Colonic mucosa (tissue), 4 donors: ENCODE measurements around the gene ATF7IP2. TPM values are rescaled to one million over a fixed set of nuclear protein-coding genes. Genes with fewer than 3 reads are reported as not detected.

ENCODE experiments used
- DNase-seq: peaks from one replicate; pipeline ENCODE4 v3.0.0-alpha.2; 2020
- H3K27ac ChIP-seq: fragments of 200-600 bp; one replicate; pipeline ENCODE4 v1.8.0; 2021
- H3K27me3 ChIP-seq: fragments of 200-600 bp; one replicate; pipeline ENCODE4 v1.8.0; 2021
- H3K36me3 ChIP-seq: fragments of 200-600 bp; one replicate; pipeline ENCODE4 v1.8.0; 2021
- H3K4me1 ChIP-seq: fragments of 200-600 bp; one replicate; pipeline ENCODE4 v1.8.0; 2021; ENCODE audit warnings: mild to moderate bottlenecking
- H3K4me3 ChIP-seq: fragments of 200-600 bp; one replicate; pipeline ENCODE4 v1.8.0; 2021
- H3K9ac ChIP-seq, 2 donors: one replicate each; pipeline ENCODE4 v1.7.0; 2013; ENCODE audit warnings: control low read depth in 2 of 2, low read depth in 2 of 2, low read length in 2 of 2
- H3K9me3 ChIP-seq: fragments of 200-600 bp; one replicate; pipeline ENCODE4 v1.8.0; 2021
- intact Hi-C: fragments of 100-400 bp; cut with DNase I; formaldehyde crosslinking; loops from one replicate; pipeline ENCODE4 v1.14.1; 2022
- total RNA-seq, 2 donors: library from RNA; stranded (reverse); fragmentation: NEBNext Ultra II Directional in 1 of 2; extraction: Animal tissue kit (Norgen Biotek cat#: 25700) in 1 of 2; gene quantifications; one replicate each; pipeline ENCODE4 v1.2.1, GENCODE V29; 2021
- TF ChIP-seq, protein P1 (sequence below): fragments of 200-600 bp; IDR thresholded peaks from one replicate; pipeline ENCODE4 v1.8.0; 2022; ENCODE audit warnings: antibody characterized with exemption, mild to moderate bottlenecking
- donor health status: healthy.
- donor health status: DM: no; HTN: no; CAD: no.
- donor health status: DM: no; HTN: no; CAD: no.

Gene ATF7IP2
- total RNA-seq, 2 donors from 2014 or later = 5.8 to 14.5 TPM

DNA sequence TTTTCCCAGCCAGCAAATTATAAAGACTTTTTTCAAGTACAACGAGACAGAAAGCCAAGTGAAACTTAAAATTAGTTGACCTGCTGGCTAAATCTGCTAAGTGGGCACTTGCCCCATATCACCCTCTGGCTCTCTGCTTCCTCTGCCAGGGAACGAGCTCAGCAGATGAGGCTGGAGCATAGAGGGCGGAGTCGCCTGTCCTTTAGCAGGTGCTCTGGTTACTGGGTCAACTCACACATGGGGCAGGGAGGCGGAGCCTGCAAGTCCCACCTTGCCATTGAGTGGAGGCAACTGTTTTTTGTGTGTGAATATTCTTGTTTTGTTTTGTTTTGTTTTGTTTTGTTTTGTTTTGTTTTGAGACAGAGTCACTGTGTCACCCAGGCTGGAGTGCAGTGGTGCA lies 132.0 kb downstream of the ATF7IP2 start:
- Histone ChIP-seq H3K36me3 (no peaks in the 10 kb centered on the region), H3K27me3 (no peaks in the 10 kb centered on the region), H3K4me1 (no peaks in the 10 kb centered on the region), H3K9me3 (no peaks in the 10 kb centered on the region), H3K27ac (no peak overlapping the region), H3K4me3 (no peak overlapping the region), H3K9ac (no peak overlapping the region)
- TF ChIP-seq, protein P1, sequence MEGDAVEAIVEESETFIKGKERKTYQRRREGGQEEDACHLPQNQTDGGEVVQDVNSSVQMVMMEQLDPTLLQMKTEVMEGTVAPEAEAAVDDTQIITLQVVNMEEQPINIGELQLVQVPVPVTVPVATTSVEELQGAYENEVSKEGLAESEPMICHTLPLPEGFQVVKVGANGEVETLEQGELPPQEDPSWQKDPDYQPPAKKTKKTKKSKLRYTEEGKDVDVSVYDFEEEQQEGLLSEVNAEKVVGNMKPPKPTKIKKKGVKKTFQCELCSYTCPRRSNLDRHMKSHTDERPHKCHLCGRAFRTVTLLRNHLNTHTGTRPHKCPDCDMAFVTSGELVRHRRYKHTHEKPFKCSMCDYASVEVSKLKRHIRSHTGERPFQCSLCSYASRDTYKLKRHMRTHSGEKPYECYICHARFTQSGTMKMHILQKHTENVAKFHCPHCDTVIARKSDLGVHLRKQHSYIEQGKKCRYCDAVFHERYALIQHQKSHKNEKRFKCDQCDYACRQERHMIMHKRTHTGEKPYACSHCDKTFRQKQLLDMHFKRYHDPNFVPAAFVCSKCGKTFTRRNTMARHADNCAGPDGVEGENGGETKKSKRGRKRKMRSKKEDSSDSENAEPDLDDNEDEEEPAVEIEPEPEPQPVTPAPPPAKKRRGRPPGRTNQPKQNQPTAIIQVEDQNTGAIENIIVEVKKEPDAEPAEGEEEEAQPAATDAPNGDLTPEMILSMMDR = no peak
- DNase-seq = no peak
- intact Hi-C loops = loop anchor here (10.0 kb wide), 1 partner anchor 203 kb away; no protein-coding TSS in a partner anchor

DNA sequence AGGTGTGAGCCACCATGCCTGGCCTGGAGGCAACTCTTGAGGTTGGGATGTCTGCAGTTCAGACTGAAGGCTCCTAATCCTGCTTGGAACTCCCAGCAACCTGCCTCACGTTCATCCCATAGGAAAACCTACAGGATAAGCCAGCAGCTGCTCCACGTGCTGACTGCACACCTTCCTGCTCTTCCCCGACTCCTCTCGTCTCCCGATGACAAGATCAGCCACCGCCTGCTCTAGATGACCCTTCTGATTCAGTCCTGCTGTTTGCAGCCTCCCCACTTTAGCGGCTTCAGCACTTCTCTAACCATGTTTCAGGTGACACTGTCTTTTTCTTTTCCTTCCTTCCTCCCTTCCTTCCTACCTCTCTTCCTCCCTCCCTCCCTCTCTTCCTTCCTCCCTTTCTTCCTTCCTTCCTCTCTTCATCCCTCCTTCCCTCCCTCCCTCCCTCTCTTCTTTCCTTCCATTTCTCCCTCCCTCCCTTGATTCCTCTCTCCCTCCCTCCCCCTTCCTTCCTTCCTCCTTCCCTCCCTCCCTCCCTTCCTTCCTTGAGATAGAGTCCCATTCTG lies 132.7 kb downstream of the ATF7IP2 start:
- Histone ChIP-seq H3K9ac (no peak overlapping the region), H3K9me3 (no peaks in the 10 kb centered on the region), H3K4me3 (no peak overlapping the region), H3K4me1 (no peaks in the 10 kb centered on the region), H3K27ac (no peak overlapping the region), H3K27me3 (no peaks in the 10 kb centered on the region), H3K36me3 (no peaks in the 10 kb centered on the region)
- intact Hi-C loops = loop anchor here (10.0 kb wide), 1 partner anchor 204 kb away; no protein-coding TSS in a partner anchor
- TF ChIP-seq, protein P1 = no peak
- DNase-seq = no peak

DNA sequence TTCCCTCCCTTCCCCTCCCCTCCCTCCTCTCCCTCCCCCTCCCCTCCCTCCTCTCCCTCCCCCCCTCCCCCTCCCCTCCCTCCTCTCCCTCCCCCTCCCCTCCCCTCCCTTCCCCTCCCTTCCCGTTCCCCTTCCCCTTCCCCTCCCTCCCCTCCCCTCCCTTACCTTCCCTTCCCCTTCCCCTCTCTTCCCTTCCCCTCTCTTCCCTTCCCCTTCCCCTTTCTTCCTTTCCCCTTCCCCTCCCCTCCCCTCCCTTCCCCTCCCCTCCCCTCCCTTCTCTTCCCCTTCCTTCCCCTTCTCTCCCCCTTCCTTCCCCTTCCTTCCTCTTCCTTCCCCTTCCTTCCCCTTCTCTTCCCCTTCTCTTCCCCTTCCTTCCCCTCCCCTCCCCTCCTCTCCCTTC lies 133.4 kb downstream of the ATF7IP2 start:
- TF ChIP-seq, protein P1 = no peak
- H3K36me3 ChIP-seq = no peaks in the 10 kb centered on the region
- H3K27me3 ChIP-seq = no peaks in the 10 kb centered on the region
- H3K4me1 ChIP-seq = no peaks in the 10 kb centered on the region
- intact Hi-C loops = loop anchor here (10.0 kb wide), 1 partner anchor 204 kb away; no protein-coding TSS in a partner anchor
- DNase-seq = no peak
- no peak overlapping the region for H3K27ac ChIP-seq
- H3K4me3 ChIP-seq = no peak overlapping the region
- H3K9me3 ChIP-seq = no peaks in the 10 kb centered on the region
- no peak overlapping the region for H3K9ac ChIP-seq

DNA sequence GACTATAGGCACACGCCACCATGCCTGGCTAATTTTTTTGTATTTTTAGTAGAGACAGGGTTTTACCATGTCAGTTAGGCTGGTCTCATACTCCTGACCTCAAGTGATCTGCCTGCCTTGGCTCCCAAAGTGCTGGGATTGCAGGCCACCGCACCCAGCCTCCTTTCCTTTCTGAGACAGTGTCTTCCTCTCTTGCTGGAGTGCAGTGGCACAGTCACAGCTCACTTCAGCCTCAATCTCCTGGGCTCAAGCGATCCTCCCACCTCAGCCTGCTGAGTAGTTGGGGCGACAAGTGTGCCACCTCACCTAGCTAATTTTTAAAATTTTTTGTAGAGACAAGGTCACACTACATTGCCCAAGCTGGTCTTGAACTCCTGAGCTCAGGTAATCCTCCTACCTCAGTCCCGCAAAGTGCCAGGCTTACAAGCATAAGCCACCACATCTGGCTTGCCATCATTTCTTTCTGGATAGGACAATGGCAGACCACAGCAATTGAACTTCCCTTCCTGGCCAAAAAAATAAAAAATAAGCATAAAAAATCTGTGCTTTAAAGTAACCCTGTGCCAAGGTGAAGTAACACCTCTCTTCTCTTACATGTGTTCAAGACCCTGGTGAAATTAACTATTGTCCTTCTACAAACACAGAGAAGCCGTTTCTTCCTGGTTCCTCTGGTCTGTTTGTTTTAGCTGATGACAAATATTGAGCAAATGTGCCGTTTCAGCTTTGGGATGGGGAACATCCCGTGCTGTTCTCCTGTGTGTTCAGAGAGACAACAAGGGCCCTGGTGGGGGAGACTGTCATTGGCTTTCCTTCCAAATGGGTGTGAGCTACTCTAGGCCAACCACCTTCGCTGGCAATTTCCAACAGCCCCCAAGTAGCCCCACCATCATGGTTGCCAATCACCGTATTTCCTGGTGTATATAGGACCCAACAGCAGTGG lies 134.3 kb downstream of the ATF7IP2 start:
- Histone ChIP-seq H3K9ac (no peak overlapping the region), H3K27ac (no peak overlapping the region), H3K4me1 (no peaks in the 10 kb centered on the region), H3K4me3 (no peak overlapping the region), H3K9me3 (no peaks in the 10 kb centered on the region), H3K27me3 (no peaks in the 10 kb centered on the region), H3K36me3 (no peaks in the 10 kb centered on the region)
- no peak for DNase-seq
- intact Hi-C loops = loop anchor here (10.0 kb wide), 2 partner anchors 55 to 205 kb away; no protein-coding TSS in a partner anchor
- TF ChIP-seq, protein P1 = no peak

DNA sequence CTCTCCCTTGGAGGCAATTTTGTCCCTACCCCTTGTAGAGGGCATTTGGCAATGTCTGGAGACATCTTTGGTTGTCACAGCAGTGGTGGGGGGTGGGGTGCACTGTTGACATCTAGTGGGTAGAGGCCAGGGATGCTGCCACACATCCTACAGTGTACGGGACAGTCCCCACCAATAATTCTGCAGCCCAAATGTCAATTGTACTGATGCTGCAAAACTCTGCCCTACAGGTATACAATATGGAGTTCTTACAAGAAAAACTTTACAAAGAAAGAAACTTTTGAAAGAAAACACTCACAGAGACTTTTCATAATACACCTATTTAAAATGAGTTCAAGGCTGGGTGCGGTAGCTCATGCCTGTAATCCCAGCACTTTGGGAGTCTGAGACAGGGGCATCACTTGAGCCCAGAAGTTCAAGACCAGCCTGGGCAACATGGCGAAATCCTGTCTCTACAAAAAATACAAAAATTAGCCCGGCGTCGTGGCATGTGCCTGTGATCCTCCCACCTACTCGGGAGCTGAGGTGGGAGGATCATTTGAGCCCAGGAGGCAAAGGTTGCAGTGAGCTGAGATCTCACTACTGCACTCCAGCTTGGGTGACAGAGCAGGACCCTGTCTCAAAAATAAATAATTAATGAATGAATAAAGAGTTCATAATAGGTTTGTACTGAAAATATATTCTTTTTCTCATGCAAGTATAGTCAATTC lies 135.2 kb downstream of the ATF7IP2 start:
- H3K4me1 ChIP-seq = no peaks in the 10 kb centered on the region
- H3K9me3 ChIP-seq = no peaks in the 10 kb centered on the region
- DNase-seq = no peak
- H3K27ac ChIP-seq = no peak overlapping the region
- H3K9ac ChIP-seq = no peak overlapping the region
- intact Hi-C loops = loop anchor here (10.0 kb wide), 1 partner anchor 54 kb away; no protein-coding TSS in a partner anchor
- TF ChIP-seq, protein P1 = no peak
- H3K27me3 ChIP-seq = no peaks in the 10 kb centered on the region
- H3K36me3 ChIP-seq = no peaks in the 10 kb centered on the region
- no peak overlapping the region for H3K4me3 ChIP-seq
